Measurements from ENCODE around the gene C3orf49.

GRCh38 chr3:63842127-63842526 lies 23.0 kb downstream of the C3orf49 start:
- TF ChIP-seq POLR2AphosphoS5 (IDR thresholded peaks at IDR 0.05) (no peak), CTCF (IDR thresholded peaks at IDR 0.05) (no peak), POLR2A (IDR thresholded peaks at IDR 0.05) (no peak)

All from stomach (tissue), 4 donors.